GM19324 (cell line): ENCODE measurements around the gene COMMD10.
"Not testable (repeated sequence)": the region's sequence is repeated elsewhere in the genome, so short reads cannot be mapped to it uniquely, and the experiment has no call there.

Experiments used
- ATAC-seq: cut with Tn5 transposase; IDR thresholded peaks from one replicate; pipeline ENCODE4 v1.9.1; 2021; ENCODE audit warnings: mild to moderate bottlenecking, moderate library complexity; ENCODE audit not compliant: unreplicated experiment, low FRiP score

The COMMD10 gene

DNA sequence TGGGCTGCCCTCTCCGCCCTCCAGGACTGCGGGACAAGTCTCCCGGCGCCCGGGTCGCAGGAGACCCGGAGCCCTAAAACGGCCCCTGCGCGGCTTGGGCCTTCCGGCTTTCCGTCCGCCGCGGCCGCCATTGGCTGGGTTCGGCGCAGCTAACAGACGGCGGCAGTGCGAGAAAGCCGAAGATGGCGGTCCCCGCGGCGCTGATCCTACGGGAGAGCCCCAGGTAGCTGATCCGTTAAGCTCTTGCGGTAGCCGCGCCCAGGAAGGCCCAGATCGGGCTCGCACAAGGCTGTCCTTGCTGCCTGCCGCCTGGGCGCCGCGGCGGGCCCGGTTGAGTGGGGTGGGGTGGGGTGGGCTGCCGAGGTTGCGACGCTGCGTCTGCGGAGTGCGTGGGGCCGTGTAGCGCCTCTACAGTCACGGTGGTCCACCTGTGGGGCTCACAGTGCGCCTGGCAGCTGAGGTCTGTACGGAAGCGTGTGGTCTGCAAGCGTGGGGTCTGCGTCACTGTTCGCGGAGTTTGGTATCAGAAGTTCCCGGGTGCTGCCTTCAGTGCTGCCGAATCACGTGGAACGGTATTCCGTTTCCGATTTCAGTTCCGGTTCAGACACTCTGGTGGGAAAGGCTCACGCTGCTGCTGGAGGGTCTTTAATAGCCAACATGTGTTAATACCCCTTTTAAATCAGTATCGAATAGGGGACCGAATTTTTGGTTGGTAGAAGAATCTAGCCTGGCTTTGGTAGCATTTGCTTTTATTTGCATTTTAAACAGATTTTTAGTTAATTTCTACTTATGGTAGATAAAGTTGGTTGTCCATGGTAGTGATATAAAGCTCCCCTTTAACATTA lies at the start of gene COMMD10:
Gene COMMD10, plus strand, starts transcription at position 155 of the 845 bp plus-strand sequence.
- peak; percentile 90 for ATAC-seq

GRCh38 chr5:116035123-116035522 lies 49.7 kb upstream of the COMMD10 start:
- ATAC-seq, result no peak

GRCh38 chr5:116037236-116037822 lies 47.5 kb upstream of the COMMD10 start:
- no peak for ATAC-seq

- peak; percentile 79 for ATAC-seq
Observed at GRCh38 chr5:116038817-116039216, 46.0 kb upstream of the COMMD10 start.

DNA sequence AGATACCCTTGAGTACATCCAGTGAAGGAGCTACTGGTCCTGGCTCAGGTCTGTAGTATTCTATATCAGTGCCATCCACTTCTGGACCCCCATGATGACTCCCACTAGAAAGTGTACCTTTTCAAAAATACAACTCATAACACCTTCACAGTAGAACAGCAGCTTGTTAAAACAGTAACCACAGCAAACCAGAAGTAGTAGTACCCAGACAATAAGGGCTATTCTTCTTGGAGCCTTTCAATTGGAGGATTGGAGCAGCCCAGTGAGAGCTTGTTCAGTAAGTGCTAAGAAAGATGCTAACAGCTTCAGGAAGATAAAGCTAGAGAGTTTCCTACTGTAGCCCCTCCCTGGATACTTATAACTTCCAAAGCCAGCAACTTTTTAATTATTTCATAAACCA lies 42.5 kb upstream of the COMMD10 start:
- no peak for ATAC-seq

- ATAC-seq, result no peak
Observed at GRCh38 chr5:116044073-116044472, 40.8 kb upstream of the COMMD10 start.

DNA sequence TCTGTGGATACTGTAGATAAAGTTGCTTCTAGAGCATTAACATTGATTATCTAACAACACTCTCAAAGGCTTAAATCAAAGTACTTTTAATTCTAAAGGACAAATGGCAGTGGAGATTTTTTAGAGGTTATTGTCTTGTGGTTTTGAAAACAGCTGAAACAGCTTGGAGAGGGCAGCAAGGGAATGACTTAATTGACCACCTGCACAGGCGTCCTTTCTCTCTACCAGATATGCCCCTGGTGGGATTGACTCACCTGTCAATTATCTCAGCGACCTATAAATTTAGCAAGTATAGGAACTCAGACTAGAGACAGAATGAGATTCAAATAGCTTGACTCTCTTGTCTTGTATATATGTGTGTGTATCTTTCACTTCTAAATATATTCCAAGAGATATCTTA lies 39.0 kb upstream of the COMMD10 start:
- ATAC-seq, result no peak

- ATAC-seq, result no peak
Observed at GRCh38 chr5:116046261-116046660, 38.6 kb upstream of the COMMD10 start.

GRCh38 chr5:116046823-116047222 lies 38.0 kb upstream of the COMMD10 start:
- ATAC-seq, result no peak

DNA sequence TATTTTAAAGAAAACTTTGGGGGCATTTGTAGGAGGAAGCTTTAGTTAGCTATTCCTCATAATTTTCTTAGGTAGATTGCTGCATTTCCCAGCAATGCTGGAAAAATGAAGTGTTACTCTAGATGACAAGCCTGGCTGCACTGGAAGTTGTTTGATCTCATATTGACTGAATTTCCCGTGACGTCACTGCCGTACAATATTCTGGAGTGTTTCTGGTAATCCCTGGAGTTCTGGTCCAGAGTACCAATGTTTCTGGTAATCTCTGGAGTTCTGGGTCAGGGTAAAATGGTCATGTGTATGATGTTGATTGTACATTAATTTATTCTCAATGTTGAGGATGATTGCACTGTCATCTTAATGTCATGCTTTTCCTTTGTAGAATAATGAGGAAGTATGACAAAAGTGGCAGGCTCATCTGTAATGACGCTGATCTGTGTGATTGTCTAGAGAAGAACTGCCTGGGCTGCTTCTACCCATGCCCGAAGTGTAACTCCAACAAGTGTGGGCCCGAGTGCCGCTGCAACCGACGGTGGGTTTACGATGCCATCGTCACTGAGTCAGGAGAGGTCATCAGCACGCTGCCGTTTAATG lies 26.4 kb upstream of the COMMD10 start:
- no peak for ATAC-seq

GRCh38 chr5:116062352-116062751 lies 22.5 kb upstream of the COMMD10 start:
- no peak for ATAC-seq

- ATAC-seq, result no peak
Observed at GRCh38 chr5:116063950-116064349, 20.9 kb upstream of the COMMD10 start.

- ATAC-seq, result no peak
Observed at GRCh38 chr5:116068028-116068632, 16.7 kb upstream of the COMMD10 start.

- ATAC-seq, result no peak
Observed at GRCh38 chr5:116071211-116071610, 13.6 kb upstream of the COMMD10 start.

DNA sequence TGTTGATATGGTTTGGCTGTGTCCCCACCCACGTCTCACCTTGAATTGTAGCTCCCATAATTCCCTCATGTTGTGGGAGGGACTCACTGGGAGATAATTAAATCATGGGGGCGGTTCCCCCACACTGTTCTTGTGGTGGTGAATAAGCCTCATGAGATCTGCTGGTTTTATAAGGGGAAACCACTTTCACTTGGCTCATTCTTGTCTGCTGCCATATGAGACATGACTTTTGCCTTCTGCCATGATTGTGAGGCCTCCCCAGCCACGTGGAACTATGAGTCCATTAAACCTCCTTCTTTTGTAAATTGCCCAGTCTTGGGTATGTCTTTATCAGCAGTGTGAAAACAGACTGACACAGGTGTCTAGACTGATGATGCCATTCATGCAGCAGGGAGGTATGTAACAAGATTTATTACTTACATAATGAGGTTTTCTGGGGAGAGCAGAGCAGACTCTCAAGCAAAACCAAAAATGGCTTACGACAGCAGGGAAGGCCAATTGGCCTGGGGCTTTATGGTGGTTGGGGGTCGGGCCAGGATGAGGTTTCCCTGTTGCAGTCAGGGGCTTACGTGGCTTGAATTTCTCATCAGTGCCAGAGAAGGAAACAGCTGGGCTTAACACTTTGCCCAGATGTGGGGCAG lies 9.5 kb upstream of the COMMD10 start:
- no peak for ATAC-seq

GRCh38 chr5:116076496-116076895 lies 8.3 kb upstream of the COMMD10 start:
- ATAC-seq, result peak; percentile 95

DNA sequence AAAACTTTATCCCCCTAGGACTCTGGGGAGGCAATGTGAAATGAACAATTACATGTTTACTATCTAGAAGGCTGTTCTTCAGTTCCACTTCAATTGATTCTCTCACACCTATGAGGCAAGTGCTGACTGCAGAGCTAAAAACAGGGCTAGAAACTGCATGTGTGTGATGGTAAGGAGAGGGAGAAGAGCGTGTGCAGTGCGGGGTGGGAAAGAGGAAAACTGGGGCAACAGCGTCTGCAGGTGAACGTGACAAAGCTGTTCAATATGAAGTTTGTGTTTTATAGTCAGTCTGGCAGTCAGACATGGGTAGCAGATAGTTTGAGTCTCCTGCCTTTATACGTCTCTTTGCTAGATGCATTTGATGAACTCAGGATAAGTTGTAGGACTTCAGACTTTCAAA lies 6.6 kb upstream of the COMMD10 start:
- ATAC-seq, result no peak

- peak; percentile 57 for ATAC-seq
Observed at GRCh38 chr5:116084287-116084691, 536 bp upstream of the COMMD10 start.

GRCh38 chr5:116086309-116086708 lies 1.5 kb downstream of the COMMD10 start:
- not testable (repeated sequence) for ATAC-seq

DNA sequence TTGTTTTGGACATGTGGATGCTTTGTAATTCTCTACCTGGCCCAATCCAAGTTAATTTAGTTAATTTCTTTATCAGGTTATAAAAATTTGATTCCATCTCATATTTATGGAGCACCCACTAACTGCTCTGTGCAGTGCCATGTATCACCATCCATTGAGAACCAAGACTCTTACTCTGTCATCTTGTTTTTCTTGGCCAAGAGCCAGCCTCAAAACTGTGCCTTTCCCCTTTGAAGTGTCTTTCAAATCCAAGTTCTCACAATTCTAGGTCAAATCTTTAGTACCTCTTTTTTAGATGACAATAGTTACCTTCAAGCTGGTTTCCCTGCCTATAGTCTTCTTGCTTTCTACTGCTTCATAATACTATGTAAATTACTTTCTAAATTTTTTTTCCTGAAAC lies 3.2 kb downstream of the COMMD10 start:
- ATAC-seq, result no peak

DNA sequence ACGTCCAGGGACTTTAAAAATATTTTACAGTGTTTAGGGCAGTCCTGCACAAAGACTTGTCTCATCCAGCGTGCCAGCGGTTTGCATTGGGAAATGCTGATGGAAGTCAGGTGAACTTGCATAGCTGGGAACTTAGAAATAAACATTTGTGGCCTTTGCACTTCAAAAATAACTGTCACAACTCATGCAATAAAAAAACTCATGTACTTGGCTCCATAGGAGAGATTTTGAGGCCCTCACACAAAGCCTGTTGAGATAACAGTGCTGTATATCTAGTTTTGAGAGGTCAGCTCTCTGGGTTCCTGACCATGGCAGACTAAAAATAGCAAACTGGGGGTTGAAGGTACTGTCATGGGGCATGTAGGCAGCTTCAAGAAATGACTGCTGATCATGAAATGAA lies 5.5 kb downstream of the COMMD10 start:
- no peak for ATAC-seq
